ENCODE results near the gene IRGQ.

IRGQ gene

DNA sequence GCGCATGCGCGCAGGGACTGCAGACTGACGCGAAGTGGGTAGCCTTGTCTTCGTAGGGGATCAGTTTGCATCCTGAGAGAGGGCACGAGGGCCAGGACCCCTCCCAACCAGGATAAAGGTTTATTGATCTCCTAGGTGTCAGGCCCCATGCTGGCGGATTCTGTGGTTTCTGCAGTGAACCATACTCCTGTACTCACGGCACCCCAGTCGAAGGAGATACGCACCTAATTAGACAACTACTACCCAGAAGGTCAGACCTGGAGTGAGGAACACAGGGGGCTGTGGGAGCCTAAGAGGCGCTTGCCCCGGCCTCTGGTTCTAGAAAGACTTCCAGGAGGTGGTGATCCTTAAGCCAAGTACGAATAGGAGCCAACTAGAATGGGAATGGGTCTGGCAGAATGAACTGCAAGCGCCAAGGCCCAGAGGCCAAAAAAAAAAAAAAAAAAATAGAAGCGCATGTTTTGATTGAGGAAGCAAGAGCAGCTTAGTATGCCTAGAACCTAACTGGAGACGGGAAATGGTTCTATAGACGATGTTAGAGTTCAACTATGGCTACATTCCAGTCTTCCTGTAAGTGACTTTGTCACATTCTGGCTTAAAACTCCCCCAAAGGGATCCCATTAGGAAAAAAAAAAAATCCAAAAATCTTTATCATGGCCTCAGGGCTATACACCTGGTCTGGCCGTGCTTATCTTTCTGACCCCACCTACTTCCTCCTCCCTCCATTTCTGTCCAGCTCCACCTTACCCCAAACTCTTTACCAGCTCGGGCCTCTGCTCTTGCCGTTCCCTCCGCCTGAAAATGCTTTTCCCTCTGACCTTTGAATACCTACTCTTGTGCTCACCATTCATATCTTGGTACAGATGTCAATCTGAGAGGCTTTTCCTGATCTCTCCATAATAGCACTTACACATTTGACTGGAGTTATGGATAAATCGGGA is 24.4 kb upstream of the IRGQ start:
- TF ChIP-seq EZH2 (IDR thresholded peaks at IDR 0.05; ENCODE audit: borderline replicate concordance, low read length): no peak
- TF ChIP-seq, protein P1, sequence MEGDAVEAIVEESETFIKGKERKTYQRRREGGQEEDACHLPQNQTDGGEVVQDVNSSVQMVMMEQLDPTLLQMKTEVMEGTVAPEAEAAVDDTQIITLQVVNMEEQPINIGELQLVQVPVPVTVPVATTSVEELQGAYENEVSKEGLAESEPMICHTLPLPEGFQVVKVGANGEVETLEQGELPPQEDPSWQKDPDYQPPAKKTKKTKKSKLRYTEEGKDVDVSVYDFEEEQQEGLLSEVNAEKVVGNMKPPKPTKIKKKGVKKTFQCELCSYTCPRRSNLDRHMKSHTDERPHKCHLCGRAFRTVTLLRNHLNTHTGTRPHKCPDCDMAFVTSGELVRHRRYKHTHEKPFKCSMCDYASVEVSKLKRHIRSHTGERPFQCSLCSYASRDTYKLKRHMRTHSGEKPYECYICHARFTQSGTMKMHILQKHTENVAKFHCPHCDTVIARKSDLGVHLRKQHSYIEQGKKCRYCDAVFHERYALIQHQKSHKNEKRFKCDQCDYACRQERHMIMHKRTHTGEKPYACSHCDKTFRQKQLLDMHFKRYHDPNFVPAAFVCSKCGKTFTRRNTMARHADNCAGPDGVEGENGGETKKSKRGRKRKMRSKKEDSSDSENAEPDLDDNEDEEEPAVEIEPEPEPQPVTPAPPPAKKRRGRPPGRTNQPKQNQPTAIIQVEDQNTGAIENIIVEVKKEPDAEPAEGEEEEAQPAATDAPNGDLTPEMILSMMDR (IDR thresholded peaks at IDR 0.05; ENCODE audit: low read length): no peak
- Histone ChIP-seq H3K4me1 (ENCODE audit: insufficient read depth, low read length, severe bottlenecking) (peaks cover 29% of the 10 kb centered on the region), H3F3A (ENCODE audit: insufficient read depth, low read length) (peaks cover 4% of the 10 kb centered on the region; the same call in 1 of the 2 replicates), H3K27ac (ENCODE audit: low read depth, low read length, poor library complexity, severe bottlenecking) (peak overlapping the region; percentile 91), H3K4me2 (ENCODE audit: low read length) (peak overlapping the region; percentile 99), H3K27me3 (ENCODE audit: insufficient read depth, low read length) (no peaks in the 10 kb centered on the region), H3K9ac (ENCODE audit: low read length) (peak overlapping the region; percentile 80), H3K36me3 (ENCODE audit: insufficient read depth, low read length) (no peaks in the 10 kb centered on the region), H3K4me3 (ENCODE audit: low read depth, low read length, poor library complexity, severe bottlenecking) (peak overlapping the region; percentile 66), H3K79me2 (ENCODE audit: insufficient read depth, low read length) (peaks cover 29% of the 10 kb centered on the region), H4K20me1 (ENCODE audit: insufficient read depth, low read length) (no peaks in the 10 kb centered on the region), H3K9me2 (ENCODE audit: low read depth, low read length) (no peaks in the 10 kb centered on the region), H3K9me3 (ENCODE audit: low read length) (no peaks in the 10 kb centered on the region), H2AFZ (ENCODE audit: low read length) (0 out of 2 replicates have a peak overlapping the region, but pooled peaks have one; percentile 16)

DNA sequence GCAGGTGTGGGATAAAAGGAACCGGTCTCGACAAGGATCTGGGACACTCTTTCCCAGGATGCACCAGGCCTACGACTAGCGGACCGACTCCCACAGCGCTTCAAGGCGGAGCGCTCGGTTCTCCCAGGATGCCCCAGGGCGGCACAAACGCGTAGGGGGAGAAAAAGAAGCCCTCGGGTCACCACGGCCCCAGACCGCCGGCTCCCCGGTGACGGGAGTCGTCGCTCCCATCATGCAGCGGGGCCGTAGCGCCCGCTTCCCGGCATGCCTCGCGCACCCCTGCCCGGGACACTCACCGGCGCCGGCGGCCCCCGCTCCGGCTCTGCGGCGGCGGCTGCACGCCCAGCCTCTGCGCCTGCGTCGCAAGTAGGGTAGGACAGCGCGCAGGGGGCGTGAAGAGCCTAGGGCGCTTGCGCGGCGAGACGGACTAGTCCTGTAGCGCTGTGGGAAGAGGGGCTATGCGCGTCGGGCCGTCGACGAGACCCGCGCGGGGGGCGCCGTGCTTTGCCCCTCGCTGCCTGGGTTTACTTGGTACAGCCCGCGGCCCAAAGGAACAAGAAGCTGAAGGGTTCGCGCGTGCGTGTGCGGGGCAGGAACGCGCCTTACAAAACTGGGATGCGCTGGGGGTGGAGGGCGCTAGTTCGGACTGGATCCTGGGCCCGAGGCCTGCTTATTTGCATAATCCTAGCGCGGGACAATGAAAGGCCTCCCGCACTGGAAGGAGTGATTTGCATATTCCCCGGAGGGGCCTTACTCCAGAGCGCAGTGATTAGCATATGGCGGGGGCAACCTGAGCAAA is 23.5 kb upstream of the IRGQ start, which contains the start of gene ZNF428:
Gene ZNF428 (minus strand): TSS at position 368 of the 799 bp plus-strand sequence. CDS start 5,325 bp downstream, outside the sequence.
- Histone ChIP-seq H2AFZ (ENCODE audit: low read length) (0 out of 2 replicates have a peak within 1 kb of the TSS, but pooled peaks have one; percentile 16), H3K36me3 (ENCODE audit: insufficient read depth, low read length) (no peaks in the 10 kb centered on the region), H3K4me2 (ENCODE audit: low read length) (peak within 1 kb of the TSS; percentile 99), H4K20me1 (ENCODE audit: insufficient read depth, low read length) (no peaks in the 10 kb centered on the region), H3F3A (ENCODE audit: insufficient read depth, low read length) (peaks cover 4% of the 10 kb centered on the region; the same call in 1 of the 2 replicates), H3K79me2 (ENCODE audit: insufficient read depth, low read length) (peaks cover 35% of the 10 kb centered on the region), H3K9me3 (ENCODE audit: low read length) (no peaks in the 10 kb centered on the region), H3K4me3 (ENCODE audit: low read depth, low read length, poor library complexity, severe bottlenecking) (peak within 1 kb of the TSS; percentile 66), H3K9ac (ENCODE audit: low read length) (peak within 1 kb of the TSS; percentile 80), H3K9me2 (ENCODE audit: low read depth, low read length) (no peaks in the 10 kb centered on the region), H3K27ac (ENCODE audit: low read depth, low read length, poor library complexity, severe bottlenecking) (peak within 1 kb of the TSS; percentile 91), H3K4me1 (ENCODE audit: insufficient read depth, low read length, severe bottlenecking) (peaks cover 29% of the 10 kb centered on the region), H3K27me3 (ENCODE audit: insufficient read depth, low read length) (no peaks in the 10 kb centered on the region)
- TF ChIP-seq, protein P1 (IDR thresholded peaks at IDR 0.05; ENCODE audit: low read length): peak; percentile 9; the same call in 1 of the 2 replicates
- TF ChIP-seq EZH2 (IDR thresholded peaks at IDR 0.05; ENCODE audit: borderline replicate concordance, low read length): no peak

DNA sequence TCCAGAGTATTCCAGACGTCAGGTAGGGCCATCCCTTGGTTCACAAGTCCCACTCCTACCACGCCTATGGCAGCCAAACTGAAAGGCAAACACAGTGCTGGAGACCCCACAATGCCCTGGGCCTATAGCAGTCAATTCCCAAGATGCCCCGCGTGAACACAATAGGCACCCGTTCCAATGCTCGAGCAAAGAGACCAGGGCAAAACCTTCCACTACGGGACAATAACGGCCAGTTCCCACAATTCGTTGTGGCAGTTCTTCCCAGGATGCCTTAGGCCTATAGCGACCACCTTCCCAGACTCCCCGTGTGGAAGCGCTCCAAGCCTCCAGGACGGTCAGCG is 23.0 kb upstream of the IRGQ start:
- Histone ChIP-seq H3K27me3 (ENCODE audit: insufficient read depth, low read length) (no peaks in the 10 kb centered on the region), H3K9me2 (ENCODE audit: low read depth, low read length) (no peaks in the 10 kb centered on the region), H3K4me3 (ENCODE audit: low read depth, low read length, poor library complexity, severe bottlenecking) (peak overlapping the region; percentile 66), H4K20me1 (ENCODE audit: insufficient read depth, low read length) (no peaks in the 10 kb centered on the region), H3F3A (ENCODE audit: insufficient read depth, low read length) (peaks cover 4% of the 10 kb centered on the region; the same call in 1 of the 2 replicates), H3K36me3 (ENCODE audit: insufficient read depth, low read length) (peaks cover 4% of the 10 kb centered on the region), H3K9ac (ENCODE audit: low read length) (peak overlapping the region; percentile 80), H3K4me1 (ENCODE audit: insufficient read depth, low read length, severe bottlenecking) (peaks cover 29% of the 10 kb centered on the region), H3K9me3 (ENCODE audit: low read length) (no peaks in the 10 kb centered on the region), H3K79me2 (ENCODE audit: insufficient read depth, low read length) (peaks cover 35% of the 10 kb centered on the region), H2AFZ (ENCODE audit: low read length) (no peak overlapping the region), H3K4me2 (ENCODE audit: low read length) (peak overlapping the region; percentile 99), H3K27ac (ENCODE audit: low read depth, low read length, poor library complexity, severe bottlenecking) (peak overlapping the region; percentile 91)
- no peak for TF ChIP-seq EZH2 (IDR thresholded peaks at IDR 0.05; ENCODE audit: borderline replicate concordance, low read length)
- TF ChIP-seq, protein P1 (IDR thresholded peaks at IDR 0.05; ENCODE audit: low read length): no peak

Measured in OCI-LY1 (cell line).